GM12873 (cell line): ENCODE results near the gene WNK2.

Source experiments
- TF ChIP-seq, protein P1 (sequence below): IDR thresholded peaks from 2 replicates; pipeline ENCODE4 v1.5.1; 2012; ENCODE audit warnings: low read depth, mild to moderate bottlenecking, moderate library complexity, low read length, control low read depth; ENCODE audit not compliant: insufficient read depth; ENCODE audit errors: missing control alignments

The WNK2 gene

DNA sequence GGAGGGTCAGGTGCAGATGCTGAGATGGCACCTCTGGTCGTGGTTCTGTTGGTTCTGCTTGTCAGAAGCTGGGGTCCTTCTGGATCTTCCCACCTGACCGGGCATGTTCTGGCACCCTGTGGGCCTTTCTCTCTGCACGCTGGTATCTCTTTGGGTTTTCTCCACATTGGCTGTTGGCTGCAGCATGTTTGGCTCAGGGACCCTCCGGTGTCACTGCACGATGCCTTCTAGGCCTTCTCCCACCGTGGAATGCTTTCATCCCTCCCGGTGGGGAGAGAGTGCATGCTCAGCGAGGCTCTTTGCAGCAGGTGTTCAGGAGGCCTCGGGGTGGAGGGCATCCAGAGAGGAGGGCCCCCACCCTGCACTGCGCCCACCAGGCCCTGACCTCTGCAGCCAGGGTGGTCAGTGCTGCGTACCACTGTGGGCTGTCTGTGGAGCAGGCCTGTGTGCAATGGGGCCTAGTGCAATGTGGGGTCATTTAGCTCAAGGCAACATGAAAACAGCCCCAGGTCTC, 119.4 kb downstream of the WNK2 start:
- TF ChIP-seq, protein P1, sequence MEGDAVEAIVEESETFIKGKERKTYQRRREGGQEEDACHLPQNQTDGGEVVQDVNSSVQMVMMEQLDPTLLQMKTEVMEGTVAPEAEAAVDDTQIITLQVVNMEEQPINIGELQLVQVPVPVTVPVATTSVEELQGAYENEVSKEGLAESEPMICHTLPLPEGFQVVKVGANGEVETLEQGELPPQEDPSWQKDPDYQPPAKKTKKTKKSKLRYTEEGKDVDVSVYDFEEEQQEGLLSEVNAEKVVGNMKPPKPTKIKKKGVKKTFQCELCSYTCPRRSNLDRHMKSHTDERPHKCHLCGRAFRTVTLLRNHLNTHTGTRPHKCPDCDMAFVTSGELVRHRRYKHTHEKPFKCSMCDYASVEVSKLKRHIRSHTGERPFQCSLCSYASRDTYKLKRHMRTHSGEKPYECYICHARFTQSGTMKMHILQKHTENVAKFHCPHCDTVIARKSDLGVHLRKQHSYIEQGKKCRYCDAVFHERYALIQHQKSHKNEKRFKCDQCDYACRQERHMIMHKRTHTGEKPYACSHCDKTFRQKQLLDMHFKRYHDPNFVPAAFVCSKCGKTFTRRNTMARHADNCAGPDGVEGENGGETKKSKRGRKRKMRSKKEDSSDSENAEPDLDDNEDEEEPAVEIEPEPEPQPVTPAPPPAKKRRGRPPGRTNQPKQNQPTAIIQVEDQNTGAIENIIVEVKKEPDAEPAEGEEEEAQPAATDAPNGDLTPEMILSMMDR = no peak

DNA sequence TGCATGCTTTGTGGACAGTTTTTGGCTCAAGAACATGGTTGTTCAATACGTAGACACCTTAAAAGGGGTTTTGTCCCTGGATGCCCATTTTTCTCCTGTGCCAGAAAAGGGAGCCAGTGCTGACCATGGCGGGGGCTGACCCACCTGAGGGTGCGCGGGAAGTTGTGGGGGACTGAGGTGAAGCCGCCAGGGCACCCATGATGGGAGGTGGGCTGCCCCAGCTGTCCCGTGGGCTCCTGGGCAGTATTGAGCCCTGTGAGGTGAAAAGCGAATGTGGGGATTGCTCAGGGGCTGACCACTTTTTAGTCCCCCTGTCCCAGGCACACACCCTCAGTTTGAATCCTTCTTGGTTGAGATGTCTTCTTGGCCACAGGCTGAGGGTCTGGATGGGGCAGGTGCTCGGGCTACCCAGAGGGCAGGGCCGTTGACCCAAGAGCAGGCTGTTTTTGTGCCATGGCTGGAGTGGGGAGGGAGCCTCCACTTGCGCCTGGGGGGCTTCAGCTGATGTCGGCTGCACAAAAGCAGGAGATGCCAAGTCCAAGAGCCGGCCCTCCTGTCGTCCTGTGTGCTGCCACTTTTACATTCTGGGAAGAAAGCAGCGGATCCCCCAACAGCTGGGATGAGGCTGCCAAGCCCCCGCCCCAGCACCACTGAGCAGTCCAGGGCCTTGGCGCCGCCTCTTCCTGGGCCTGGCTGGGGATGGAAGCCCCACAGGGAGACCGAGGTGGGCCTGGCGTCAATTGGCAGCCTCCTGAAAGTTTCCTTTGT, 120.1 kb downstream of the WNK2 start:
- TF ChIP-seq, protein P1 = no peak

DNA sequence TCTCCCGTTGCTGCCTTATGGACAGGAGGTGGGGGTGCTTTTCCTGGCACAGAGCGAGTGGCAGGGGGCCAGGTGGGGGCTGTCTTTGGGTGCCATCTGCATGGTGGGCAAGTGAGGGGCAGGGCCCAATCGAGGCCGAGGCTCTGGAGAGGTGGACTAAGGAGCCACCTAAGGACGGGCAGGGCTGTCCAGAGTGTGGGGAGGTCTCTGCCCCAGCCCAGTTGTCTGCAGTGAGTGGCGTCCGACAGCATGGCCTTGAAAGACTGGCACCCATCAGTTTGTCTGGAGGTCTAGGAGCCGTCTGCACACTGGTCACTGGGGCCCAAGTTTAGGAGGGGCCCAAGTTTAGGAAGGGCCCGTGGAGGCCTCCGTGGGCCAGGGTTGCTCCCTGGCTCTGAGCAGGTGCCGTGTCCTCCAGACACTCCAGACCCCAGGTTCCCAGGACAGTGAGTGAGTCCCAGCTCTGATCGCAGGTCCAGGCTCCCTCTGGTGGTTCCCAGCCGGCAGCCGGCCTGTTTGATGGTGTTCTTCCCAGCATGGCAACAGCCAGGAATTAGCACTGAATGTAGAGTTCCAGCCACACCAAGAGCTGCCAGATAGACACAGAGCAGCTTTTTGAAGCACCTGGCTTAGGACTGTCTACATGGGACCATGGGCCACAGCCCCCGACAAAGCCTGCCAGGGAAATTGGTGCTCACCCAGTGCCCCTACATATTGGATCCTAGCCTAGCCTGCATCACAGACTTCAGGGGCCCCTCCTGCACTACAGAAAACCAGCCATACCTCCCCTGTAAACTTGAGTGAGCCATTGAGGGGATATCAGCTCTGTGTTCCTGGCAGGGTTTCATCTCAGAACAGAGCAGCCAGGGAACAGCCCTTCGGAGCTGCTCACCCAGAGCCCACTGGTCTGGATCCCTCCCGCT, 120.9 kb downstream of the WNK2 start:
- TF ChIP-seq, protein P1 = peak; percentile 59

DNA sequence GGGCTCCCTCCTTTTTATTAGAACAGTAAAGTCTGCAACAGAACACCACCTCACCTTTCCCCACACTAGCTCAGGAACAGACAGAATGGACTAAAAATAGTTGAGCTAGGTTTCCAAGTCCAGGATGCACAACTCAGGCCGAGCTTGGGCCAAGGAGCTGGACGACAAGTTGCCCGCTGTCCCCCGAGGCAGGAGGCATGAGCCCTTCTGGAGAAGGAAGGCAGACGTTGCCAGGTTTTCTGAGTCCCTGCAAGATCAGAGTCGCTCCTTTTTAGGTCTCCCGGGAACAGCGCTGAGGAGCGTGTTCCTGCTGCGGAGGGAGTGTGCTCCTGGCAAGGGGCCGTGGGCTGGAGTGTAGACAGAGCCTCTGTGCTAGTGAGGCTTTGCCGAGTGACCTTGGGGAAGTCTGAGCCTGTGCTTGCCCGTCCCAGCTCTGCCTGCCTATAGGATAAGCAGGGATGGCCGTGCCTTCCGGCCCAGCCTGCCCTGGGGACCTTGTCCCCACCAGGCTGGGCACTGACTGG, 121.6 kb downstream of the WNK2 start:
- TF ChIP-seq, protein P1 = no peak

DNA sequence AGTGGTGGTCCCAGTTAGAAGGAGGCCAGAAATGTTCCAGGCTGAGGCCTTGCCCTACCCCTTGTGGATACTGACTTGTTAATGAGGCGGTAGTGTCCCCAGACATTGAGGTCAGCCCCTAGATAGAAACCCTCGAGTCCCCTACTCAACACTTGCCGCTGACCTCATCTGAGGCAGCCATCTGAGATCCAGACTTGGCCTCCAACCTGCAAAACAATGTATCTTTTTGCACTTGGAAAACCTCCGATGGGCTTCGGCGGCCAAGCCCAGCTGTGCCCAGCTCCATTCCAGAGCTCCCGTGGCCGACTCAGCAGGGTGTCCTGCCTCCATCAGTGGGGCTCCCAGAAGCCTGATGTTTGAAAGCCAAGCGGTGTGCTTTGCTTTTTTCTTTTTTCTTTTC, 122.1 kb downstream of the WNK2 start:
- TF ChIP-seq, protein P1 = no peak

DNA sequence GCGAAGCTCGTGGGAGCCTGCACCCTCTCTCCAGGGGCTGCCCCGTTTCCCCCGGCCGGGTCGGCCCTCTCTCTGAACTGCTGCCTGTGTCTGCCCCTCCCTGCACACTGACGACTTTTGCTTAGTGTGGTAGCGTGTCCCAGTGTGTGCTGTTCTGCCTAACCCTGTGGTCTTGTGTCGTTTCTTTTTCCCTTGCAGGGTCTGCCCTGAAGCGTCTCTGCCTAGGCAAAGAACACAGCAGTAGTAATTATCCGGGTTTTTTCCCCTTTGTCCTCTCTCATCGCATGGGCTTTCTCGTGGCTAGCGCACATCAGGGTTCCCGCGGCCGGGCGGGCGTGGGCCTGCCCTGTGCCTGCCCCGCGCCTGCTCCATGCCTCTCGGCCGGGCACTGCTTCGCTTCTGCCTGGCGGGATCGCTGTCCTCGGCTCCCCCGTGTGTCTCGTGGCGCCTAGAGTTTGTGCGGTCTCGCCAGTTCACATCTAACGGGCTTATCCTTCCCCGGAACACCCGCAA, 122.7 kb downstream of the WNK2 start:
- TF ChIP-seq, protein P1 = no peak
